Neural cell (in vitro differentiated cells): Measurements from ENCODE around the gene SIRPG. TPM values are rescaled to one million over a fixed set of nuclear protein-coding genes. Genes with fewer than 3 reads are reported as not detected.

ENCODE experiments used
- H2AFZ ChIP-seq: fragments of 200-600, 300-800 bp; sonication (generic), shearing (Covaris generic); 2 replicates; pipeline ENCODE4 v1.6.0; 2014; ENCODE audit warnings: low read depth, mild to moderate bottlenecking, antibody characterized with exemption, low read length, moderate library complexity
- H3F3A ChIP-seq: fragments of 200-600 bp; shearing (Covaris generic); 2 replicates; pipeline ENCODE4 v1.6.1; 2016; ENCODE audit warnings: mild to moderate bottlenecking, moderate library complexity, mixed read lengths, antibody characterized with exemption, low read length; ENCODE audit not compliant: insufficient read depth, poor library complexity, severe bottlenecking
- H3K27ac ChIP-seq: fragments of 200-600, 300-800 bp; sonication (generic), shearing (Covaris generic); 2 replicates; pipeline ENCODE4 v1.5.1; 2014; ENCODE audit warnings: mild to moderate bottlenecking, low read length, moderate library complexity
- H3K27me3 ChIP-seq: fragments of 300-800, 200-600 bp; sonication (generic), shearing (Covaris generic); 2 replicates; pipeline ENCODE4 v1.6.0; 2014; ENCODE audit warnings: mild to moderate bottlenecking, low read depth, low read length, moderate library complexity; ENCODE audit not compliant: insufficient read depth
- H3K36me3 ChIP-seq: fragments of 300-800, 200-600 bp; sonication (generic), shearing (Covaris generic); 2 replicates; pipeline ENCODE4 v1.5.1; 2014; ENCODE audit warnings: mild to moderate bottlenecking, antibody characterized with exemption, low read length, moderate library complexity; ENCODE audit not compliant: insufficient read depth
- H3K4me2 ChIP-seq: fragments of 300-800, 200-600 bp; sonication (generic), shearing (Covaris generic); 2 replicates; pipeline ENCODE4 v1.6.0; 2014; ENCODE audit warnings: mild to moderate bottlenecking, low read length
- H3K4me3 ChIP-seq: fragments of 300-800, 200-600 bp; sonication (generic), shearing (Covaris generic); 2 replicates; pipeline ENCODE4 v1.5.1; 2014; ENCODE audit warnings: mild to moderate bottlenecking, low read length, moderate library complexity
- H3K79me2 ChIP-seq: fragments of 200-600 bp; shearing (Covaris generic); replicated peaks from 2 replicates; pipeline ENCODE4 v1.6.0; 2014; ENCODE audit warnings: mild to moderate bottlenecking, low read length, moderate library complexity; ENCODE audit not compliant: insufficient read depth
- H3K9ac ChIP-seq: fragments of 300-800, 200-600 bp; sonication (generic), shearing (Covaris generic); 2 replicates; pipeline ENCODE4 v1.6.1; 2016; ENCODE audit warnings: mild to moderate bottlenecking, low read length, mixed read lengths
- H3K9me2 ChIP-seq: fragments of 200-600 bp; shearing (Covaris generic); 2 replicates; pipeline ENCODE4 v1.6.1; 2016; ENCODE audit warnings: mild to moderate bottlenecking, low read length, mixed read lengths; ENCODE audit not compliant: insufficient read depth
- H3K9me3 ChIP-seq: fragments of 200-600, 300-800 bp; sonication (generic), shearing (Covaris generic); 2 replicates; pipeline ENCODE4 v1.6.1; 2016; ENCODE audit warnings: mild to moderate bottlenecking, mixed run types, low read length, moderate library complexity, mixed read lengths
- H4K20me1 ChIP-seq: fragments of 200-600 bp; shearing (Covaris generic); 2 replicates; pipeline ENCODE4 v1.6.1; 2016; ENCODE audit warnings: mild to moderate bottlenecking, mixed run types; ENCODE audit not compliant: insufficient read depth
- CTCF ChIP-seq: fragments of 450-650 bp; IDR thresholded peaks from 2 replicates; pipeline ENCODE4 v1.5.1; 2014; ENCODE audit warnings: antibody characterized with exemption, mild to moderate bottlenecking, moderate library complexity; ENCODE audit not compliant: poor library complexity, severe bottlenecking
- EP300 ChIP-seq: fragments of 450-650 bp; conservative IDR thresholded peaks from 2 replicates; pipeline ENCODE4 v1.6.1; 2014; ENCODE audit warnings: antibody characterized with exemption, mild to moderate bottlenecking, moderate library complexity; ENCODE audit not compliant: poor library complexity, severe bottlenecking
- EZH2 ChIP-seq: fragments of 200-600, 300-800 bp; shearing (Covaris generic), sonication (generic); IDR thresholded peaks from 2 replicates; pipeline ENCODE4 v1.6.1; 2014; ENCODE audit warnings: antibody characterized with exemption, low read length, borderline replicate concordance, mild to moderate bottlenecking; ENCODE audit not compliant: insufficient read depth, poor library complexity, severe bottlenecking
- MXI1 ChIP-seq: fragments of 450-650 bp; conservative IDR thresholded peaks from 2 replicates; pipeline ENCODE4 v1.6.1; 2014; ENCODE audit warnings: antibody characterized with exemption, mild to moderate bottlenecking; ENCODE audit not compliant: poor library complexity, severe bottlenecking
- POLR2AphosphoS5 ChIP-seq: IDR thresholded peaks from 2 replicates; pipeline ENCODE4 v1.6.1; 2012
- RAD21 ChIP-seq: fragments of 450-650 bp; conservative IDR thresholded peaks from 2 replicates; pipeline ENCODE4 v1.6.1; 2014; ENCODE audit warnings: antibody characterized with exemption, mild to moderate bottlenecking, moderate library complexity
- REST ChIP-seq: IDR thresholded peaks from 2 replicates; pipeline ENCODE4 v1.6.1; 2012; ENCODE audit warnings: borderline replicate concordance
- SMC3 ChIP-seq: fragments of 450-650 bp; conservative IDR thresholded peaks from 2 replicates; pipeline ENCODE4 v1.6.1; 2014; ENCODE audit warnings: antibody characterized with exemption, mild to moderate bottlenecking, moderate library complexity; ENCODE audit not compliant: poor library complexity
- TAF1 ChIP-seq: IDR thresholded peaks from 2 replicates; pipeline ENCODE4 v1.6.1; 2012; ENCODE audit warnings: low read depth
- polyA plus RNA-seq: library from polyadenylated mRNA; depleted of rRNA; stranded (reverse); fragments of >200 nt; gene quantifications from 2 replicates; pipeline ENCODE4 v1.2.3, GENCODE V29; 2014

SIRPG gene
- polyA plus RNA-seq, 1 donor from 2014 or later, result not detected

GRCh38 chr20:1652960-1653359, 4.6 kb downstream of the SIRPG start:
- TF ChIP-seq EP300 (no peak), MXI1 (no peak), CTCF (no peak), TAF1 (no peak), REST (no peak), EZH2 (no peak), SMC3 (no peak), POLR2AphosphoS5 (no peak), RAD21 (no peak)
- no peak overlapping the region for H3K4me3 ChIP-seq
- H3K4me2 ChIP-seq, result no peak overlapping the region
- no peaks in the 10 kb centered on the region for H3K79me2 ChIP-seq
- H3K27me3 ChIP-seq, result no peaks in the 10 kb centered on the region
- H4K20me1 ChIP-seq, result no peaks in the 10 kb centered on the region
- H3K27ac ChIP-seq, result no peak overlapping the region
- H2AFZ ChIP-seq, result no peak overlapping the region
- no peaks in the 10 kb centered on the region for H3K9me2 ChIP-seq
- no peaks in the 10 kb centered on the region for H3K9me3 ChIP-seq
- no peak overlapping the region for H3K9ac ChIP-seq
- H3F3A ChIP-seq, result no peaks in the 10 kb centered on the region
- no peaks in the 10 kb centered on the region for H3K36me3 ChIP-seq

- H4K20me1 ChIP-seq, result no peaks in the 10 kb centered on the region
- no peak overlapping the region for H3K4me3 ChIP-seq
- H3K79me2 ChIP-seq, result no peaks in the 10 kb centered on the region
- H3F3A ChIP-seq, result no peaks in the 10 kb centered on the region
- no peak overlapping the region for H3K27ac ChIP-seq
- no peak overlapping the region for H2AFZ ChIP-seq
- no peaks in the 10 kb centered on the region for H3K36me3 ChIP-seq
- no peak overlapping the region for H3K4me2 ChIP-seq
- TF ChIP-seq MXI1 (no peak), EP300 (no peak), TAF1 (no peak), REST (no peak), RAD21 (no peak), SMC3 (no peak), POLR2AphosphoS5 (no peak), EZH2 (no peak), CTCF (no peak)
- H3K9me3 ChIP-seq, result no peaks in the 10 kb centered on the region
- H3K9me2 ChIP-seq, result no peaks in the 10 kb centered on the region
- H3K9ac ChIP-seq, result no peak overlapping the region
- H3K27me3 ChIP-seq, result no peaks in the 10 kb centered on the region
Observed at GRCh38 chr20:1652104-1652503, 5.5 kb downstream of the SIRPG start.
